ENCODE results near the gene HDAC4.

The HDAC4 gene

DNA sequence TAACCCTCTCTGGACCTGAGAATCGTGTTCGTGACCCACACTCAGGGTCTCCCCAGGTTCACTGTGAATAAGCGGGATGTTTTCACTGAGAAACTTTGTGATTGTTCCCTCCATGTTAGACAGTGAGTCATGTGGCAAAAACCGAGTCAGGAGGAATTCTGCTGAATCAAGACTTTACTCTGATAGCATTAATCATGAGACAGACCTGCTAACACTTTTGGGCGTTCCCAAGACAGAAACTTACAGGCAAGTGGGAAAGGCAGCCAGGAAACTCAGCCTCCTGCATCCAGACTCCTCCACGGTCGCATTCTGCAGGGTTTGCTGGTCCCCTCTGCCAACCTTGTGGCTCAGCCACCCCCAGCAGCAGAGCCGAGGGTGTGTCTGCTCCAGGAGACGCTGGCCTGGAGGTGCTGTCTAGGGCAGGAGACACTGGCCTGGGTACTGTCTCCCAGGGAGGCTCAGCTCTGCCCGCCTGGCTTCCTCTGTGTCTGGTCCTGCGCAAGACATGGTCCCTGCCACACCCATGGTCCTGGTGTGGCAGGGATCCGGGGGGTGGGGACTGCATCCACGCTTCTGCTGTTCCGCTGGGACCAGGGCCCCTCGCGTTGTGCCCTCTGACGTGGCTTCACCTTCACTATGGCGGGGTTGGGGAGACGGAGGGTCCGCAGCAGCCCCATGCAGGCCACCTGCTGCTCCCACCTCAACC, 375.6 kb downstream of the HDAC4 start:
- no peak for DNase-seq (ENCODE audit: low spot score)

- no peak for DNase-seq (ENCODE audit: low spot score)
Measured at GRCh38 chr2:239024226-239024625, 376.6 kb downstream of the HDAC4 start.

DNA sequence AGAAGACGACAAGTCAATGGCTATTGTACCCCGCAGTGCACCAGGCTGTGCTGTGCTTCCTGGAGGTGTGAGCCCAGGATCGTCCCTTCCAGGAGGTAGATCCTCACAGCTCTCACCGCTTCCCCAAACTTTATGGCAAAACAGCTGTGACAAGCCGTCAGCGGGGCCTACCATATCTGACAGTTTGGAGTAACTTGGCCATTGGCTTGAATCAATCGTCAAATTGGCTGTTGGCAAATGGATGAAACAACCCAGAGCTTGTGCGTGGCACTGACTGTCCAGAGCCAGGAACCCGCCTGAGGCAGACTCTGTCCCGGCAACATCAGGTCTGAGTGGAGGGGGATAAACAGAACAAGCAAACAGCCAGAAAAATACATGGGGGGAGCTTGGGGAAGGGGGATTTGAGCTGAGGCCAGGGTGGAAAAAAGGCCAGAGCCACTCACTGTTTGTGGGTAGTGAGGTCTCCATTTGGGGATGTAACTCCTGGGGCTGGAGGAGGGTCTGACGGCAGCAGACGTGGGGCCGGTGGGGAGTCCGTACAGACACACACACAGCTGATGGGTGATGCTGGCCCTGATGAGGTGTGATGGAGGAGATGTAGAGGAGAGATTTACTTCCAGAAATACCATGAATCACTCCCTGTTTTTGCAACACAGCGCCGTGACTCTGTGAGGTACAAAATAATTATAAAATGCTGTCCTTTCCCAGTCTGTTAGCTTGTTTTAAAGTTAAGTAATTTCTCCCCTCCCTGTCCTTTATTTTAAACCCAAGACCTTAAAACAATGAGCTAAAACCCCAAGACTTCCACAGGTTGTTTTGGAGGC, 378.2 kb downstream of the HDAC4 start:
- DNase-seq (ENCODE audit: low spot score): no peak

DNA sequence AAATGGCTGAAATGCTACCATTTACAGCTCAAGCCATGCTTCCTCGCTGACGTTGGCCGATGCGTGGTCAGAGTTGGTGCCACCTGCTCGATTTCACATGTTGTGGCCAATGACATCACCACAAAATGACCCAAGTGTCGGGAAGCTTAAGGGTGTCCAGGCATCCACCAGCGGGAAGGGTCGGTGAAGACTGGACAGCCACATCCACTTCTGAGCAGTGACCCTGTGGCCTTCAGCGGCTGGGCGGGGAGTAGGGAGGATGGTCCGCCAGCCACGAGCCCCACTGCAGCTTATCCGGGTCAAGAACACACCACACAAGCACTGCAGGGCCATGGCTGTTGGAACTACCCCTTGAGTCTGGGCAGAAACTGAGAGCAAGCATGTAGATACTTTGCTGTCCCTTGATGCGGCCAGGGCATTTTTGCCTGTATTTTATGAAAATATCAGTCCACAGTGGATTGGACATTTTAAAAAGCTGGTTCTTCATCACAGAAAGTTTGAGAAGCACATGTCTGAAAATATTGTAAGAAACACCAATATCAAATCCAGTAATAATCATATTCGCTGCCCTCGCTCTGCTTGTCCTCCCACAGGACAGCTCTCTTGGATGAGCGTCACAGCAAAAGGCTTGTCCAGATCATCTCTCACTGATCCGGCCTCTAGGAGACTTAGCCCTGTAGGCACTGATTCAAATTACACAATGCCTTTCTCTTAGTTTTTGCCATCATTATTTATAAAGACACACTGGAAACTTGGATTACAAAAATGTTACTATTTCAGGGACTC, 379.0 kb downstream of the HDAC4 start:
- no peak for DNase-seq (ENCODE audit: low spot score)

DNA sequence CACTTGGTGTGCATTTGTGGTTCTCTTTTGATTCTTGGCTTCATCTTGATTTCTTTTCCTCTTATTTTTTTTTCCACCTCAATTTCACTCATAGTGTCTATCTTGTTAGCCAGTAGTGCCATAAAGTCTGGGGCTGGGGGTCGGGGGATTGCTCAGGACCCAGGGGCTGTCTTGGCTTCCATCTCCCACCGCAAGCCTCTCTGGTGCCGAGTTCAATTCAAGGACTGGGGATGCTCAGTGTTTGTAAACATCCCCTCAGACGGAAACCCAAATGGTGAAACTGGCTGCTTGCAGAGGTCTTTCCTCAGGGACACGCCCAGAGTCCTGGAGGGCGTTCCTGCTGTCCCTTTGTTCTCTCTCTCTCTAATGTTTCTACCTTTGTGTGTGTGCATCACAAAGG, 379.6 kb downstream of the HDAC4 start:
- no peak for DNase-seq (ENCODE audit: low spot score)

DNA sequence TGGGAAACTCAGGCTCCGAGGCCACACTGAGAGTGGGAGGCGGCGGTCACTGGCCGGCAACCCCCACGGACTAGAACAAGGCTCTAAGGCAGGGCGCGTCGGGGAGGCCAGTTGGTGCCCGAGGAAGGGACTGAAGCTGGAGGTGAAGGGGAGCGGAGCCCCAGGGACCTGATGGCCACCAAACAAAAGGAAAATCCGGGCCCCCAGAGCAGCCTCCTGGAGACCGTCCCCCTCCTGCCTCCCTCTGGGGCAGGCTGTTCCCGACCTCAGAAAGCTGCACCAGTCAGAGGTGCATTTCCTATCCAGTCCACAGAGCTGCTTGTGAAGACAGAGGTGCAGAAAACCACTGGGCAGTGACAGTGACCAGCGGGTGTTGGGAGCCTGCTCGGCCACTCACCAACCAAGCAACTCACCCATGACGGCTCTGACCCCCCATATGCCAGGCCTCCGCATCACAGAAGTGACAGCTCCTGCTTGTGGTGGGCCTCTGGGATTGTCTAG, 380.2 kb downstream of the HDAC4 start:
- no peak for DNase-seq (ENCODE audit: low spot score)

DNA sequence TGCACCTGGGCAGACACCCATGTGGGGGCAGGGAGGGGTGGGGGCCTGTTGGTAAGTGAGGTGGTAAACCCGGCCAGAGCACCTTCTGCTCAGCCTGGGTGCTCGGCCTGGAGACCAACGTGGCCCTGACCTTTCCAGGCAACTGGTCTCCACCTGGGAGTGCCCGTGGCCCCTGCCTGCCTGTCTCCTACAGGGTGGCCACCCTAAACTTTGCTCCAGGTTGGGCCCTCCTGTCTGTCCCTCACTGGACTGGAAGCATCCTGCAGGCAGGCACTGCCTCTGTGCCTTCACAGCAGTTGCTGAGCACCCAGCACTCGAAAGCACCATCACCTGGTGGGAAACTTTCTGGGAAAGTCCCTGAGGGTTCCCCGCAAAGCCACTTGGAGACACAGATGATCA, 381.6 kb downstream of the HDAC4 start:
- no peak for DNase-seq (ENCODE audit: low spot score)

DNA sequence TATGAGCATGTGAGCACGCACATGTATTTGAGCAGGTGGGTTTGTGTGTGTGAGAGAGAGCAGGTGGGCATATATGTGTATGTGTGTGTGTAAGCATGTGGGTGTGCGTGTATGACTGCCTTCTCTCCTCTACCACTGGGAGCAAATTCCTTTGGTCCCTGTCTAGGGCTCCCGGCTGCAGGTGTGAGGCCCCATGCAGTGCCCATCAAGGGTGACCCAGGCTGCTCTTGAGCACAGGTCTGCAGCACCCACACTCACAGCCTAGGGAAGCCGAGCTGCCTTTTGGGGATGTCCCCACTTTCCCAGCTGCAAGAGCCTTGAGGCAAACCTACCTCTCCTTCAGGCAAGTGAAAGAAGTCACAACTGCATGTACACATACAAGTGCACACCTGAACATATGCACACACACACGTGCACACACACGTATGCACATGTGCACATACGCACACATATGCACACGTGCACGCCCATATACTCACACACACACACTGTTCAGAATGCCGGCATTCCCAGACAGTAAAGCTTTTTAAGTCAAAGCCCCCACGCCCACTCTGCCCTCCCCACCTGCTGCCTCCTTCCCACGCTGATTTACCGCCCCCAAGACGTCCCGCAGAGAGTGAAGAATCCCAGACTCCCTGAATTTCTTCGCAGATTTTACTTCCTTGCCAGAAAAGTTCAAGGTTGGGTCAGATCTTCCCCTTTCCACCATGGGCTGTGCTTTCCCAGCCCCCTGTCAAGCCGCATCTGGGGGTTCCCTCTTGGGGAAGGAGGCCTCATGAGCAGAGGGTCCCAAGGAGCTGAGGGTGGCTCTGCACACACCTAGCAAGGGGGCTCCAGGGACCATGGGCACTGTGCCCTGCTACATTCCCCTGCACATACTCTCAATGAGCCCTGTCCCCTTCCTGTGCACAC, 382.3 kb downstream of the HDAC4 start:
- DNase-seq (ENCODE audit: low spot score): no peak

GRCh38 chr2:239017491-239018098, 383.2 kb downstream of the HDAC4 start:
- DNase-seq (ENCODE audit: low spot score): no peak

DNA sequence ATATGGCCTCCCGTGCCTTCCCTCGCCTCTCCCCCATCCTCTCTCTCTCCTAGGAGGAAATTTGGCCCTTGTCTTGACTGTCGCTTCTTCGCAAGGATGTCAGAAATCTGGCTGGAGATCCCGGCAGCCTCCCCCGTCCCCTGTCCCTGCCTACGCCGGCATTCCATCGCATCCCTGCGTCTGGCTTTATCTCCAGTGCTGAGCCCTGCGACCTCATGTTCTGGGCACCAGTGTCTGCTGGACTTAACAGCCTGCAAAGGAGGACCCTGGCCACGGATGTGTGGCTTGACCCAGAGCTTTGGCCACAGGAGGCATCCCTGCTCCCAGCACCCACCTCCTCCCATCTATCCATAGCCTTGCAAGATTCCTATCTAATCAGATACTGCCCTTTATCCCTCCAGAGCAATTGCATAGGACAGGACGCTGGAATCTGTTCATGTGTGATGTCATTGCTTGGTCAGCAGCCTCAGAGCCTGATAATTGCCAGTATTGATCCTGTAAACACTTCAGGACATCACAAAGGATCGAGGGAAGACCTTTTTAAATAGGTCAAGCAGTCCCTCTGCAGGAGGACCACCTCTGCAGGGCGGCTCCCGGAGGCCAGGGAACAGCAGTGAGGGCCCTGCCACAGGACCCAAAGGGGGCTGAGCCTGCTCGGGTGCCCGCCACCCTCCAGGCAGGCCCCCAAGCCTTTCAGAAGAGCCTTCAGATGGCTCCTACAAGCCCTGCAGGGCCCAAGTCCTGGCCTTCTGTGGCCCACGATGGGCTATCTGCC, 384.7 kb downstream of the HDAC4 start:
- DNase-seq (ENCODE audit: low spot score): no peak

GRCh38 chr2:239015218-239015900, 385.5 kb downstream of the HDAC4 start:
- no peak for DNase-seq (ENCODE audit: low spot score)

GRCh38 chr2:239014458-239015217, 386.2 kb downstream of the HDAC4 start:
- no peak for DNase-seq (ENCODE audit: low spot score)

DNA sequence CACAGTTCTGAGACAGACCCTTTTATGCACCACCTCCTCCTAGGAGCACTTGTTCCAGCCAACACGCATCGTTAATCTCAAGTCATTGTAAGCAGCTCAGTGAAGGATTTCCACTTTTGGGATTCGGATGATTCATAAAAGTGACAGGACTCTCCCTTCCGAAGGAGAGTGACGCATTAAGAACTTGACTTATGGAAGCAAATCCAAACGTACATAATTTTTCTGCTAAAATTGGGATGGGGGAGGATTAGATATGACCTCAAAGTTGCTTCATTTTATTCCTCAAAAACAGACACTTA, 387.2 kb downstream of the HDAC4 start:
- DNase-seq (ENCODE audit: low spot score): no peak

GRCh38 chr2:239012936-239013677, 387.7 kb downstream of the HDAC4 start:
- no peak for DNase-seq (ENCODE audit: low spot score)

DNA sequence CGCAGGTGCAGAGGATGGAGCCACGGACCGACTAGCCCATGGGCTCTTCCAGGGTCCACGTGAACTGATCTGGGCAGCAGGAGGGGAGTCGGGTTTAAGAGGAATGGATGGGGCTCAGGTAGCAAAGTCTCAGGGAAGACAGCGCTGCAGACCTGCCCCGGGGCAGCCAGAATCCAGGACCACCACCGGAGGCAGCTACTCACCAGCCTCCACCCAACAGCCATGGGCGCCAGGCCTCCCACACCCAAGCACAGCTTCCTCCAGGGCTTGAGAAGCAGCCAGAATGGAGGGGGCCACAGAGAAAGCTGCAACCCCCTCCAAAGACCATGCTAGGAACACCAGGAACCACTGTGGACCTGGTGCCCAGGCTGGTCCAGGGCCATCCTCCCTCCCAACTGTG, 388.6 kb downstream of the HDAC4 start:
- DNase-seq (ENCODE audit: low spot score): no peak

GRCh38 chr2:239009589-239009961, 391.2 kb downstream of the HDAC4 start:
- DNase-seq (ENCODE audit: low spot score): no peak

DNA sequence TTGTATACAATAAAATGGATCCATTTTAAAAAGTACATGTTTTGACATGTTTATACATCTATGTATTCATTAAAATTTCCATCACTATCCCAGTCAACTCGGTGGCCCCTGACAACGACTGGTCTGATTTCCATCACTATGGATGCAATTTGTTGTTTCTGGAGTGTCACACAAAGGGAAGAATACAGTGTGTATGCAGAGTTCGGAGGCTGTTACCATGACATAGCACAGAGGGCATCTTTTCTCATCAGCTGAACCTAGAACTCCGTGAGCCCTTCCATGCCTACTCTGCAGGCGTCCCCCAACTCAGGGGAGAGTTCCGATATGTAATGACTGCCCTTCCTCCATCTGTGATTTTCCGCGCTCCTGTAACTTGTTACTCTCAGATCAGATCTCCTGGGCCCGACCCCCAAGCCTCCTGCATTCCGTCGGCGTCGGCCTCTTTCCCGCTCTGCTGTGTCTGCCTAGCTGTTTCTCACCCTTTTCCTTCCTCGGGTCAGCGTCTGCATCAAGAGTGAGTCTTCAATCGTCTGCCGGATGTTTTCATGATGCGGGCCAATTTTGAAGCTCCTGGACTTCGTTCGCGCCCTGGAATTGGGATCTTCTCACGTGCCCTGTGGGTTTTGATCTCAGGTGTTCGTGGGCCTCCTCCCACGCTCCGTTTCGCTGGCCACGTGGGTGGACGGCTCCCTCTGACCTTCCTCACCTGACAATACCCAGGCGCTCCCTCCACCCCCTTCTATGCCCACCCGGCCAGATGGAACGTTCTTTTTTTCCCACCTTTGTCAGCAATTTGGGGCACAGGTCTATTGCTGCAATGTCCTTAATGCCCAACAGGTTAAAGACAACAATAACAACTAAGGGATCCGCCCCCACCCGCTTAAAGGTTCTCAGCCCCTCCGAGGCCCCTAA, 391.9 kb downstream of the HDAC4 start:
- DNase-seq (ENCODE audit: low spot score): no peak

All from activated CD4-positive, alpha-beta T cell treated with anti-CD3 and anti-CD28 coated beads, Interleukin-2, Interleukin-4, amounts not matched to agents 100 ng/mL and 50 ng/mL, durations not matched to agents 16 hours and 8 hours (primary cell).